NB4 (cell line): ENCODE data around the gene TMEM53.

Source experiments
- DNase-seq: peaks from one replicate; pipeline ENCODE4 v3.0.0; 2010; ENCODE audit warnings: low read depth
- H3K4me3 ChIP-seq: one replicate; pipeline ENCODE4 v1.5.1; 2011; ENCODE audit warnings: mild to moderate bottlenecking, low read depth, low read length, moderate library complexity
- CTCF ChIP-seq: IDR thresholded peaks from one replicate; pipeline ENCODE4 v1.5.1; 2012; ENCODE audit warnings: low read depth, low read length
- MYC ChIP-seq: IDR thresholded peaks from 2 replicates; pipeline ENCODE4 v1.6.1; 2011; ENCODE audit warnings: low read depth, low read length
- POLR2A ChIP-seq: IDR thresholded peaks from 2 replicates; pipeline ENCODE4 v1.6.1; 2011; ENCODE audit warnings: mild to moderate bottlenecking; ENCODE audit not compliant: insufficient read length; ENCODE audit errors: extremely low read depth
- TF ChIP-seq, protein P1 (sequence below): IDR thresholded peaks from 2 replicates; pipeline ENCODE4 v1.6.1; 2011; ENCODE audit warnings: low read depth, low read length

TMEM53 gene

GRCh38 chr1:44659566-44659965 is 14.7 kb downstream of the TMEM53 start:
- DNase-seq = no peak
- no peak for TF ChIP-seq POLR2A
- TF ChIP-seq MYC = no peak
- no peak for TF ChIP-seq CTCF
- TF ChIP-seq, protein P1, sequence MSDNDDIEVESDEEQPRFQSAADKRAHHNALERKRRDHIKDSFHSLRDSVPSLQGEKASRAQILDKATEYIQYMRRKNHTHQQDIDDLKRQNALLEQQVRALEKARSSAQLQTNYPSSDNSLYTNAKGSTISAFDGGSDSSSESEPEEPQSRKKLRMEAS = no peak
- no peak overlapping the region for H3K4me3 ChIP-seq

DNA sequence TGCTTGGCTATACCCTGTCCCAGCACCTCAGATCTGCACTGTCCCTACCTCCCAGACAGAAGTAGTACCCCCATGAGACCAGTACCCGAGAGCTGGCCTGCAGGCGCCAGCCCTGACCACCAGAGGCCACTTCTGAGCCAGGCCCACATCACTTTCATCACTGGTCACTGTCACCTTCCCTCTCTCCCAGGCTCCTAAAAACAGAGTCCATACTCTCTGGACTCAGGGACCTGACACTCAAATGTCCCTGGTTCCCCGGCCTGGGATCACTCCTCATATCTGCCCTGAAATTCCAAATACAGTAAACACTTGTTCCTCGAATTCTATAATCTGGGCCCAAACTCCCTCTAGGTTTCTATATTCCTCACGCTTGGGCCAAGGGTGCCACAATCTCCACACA is 18.7 kb downstream of the TMEM53 start:
- TF ChIP-seq CTCF = peak; percentile 95
- TF ChIP-seq, protein P1 = no peak
- DNase-seq = peak; percentile 58

GRCh38 chr1:44654621-44655187 is 19.6 kb downstream of the TMEM53 start:
- no peak overlapping the region for H3K4me3 ChIP-seq
- TF ChIP-seq, protein P1 = no peak
- TF ChIP-seq MYC = no peak
- TF ChIP-seq POLR2A = no peak
- no peak for TF ChIP-seq CTCF
- DNase-seq = no peak

More for the DNA sequence above, 18.7 kb downstream of the TMEM53 start:
- H3K4me3 ChIP-seq = no peak overlapping the region

- no peak for TF ChIP-seq CTCF
- TF ChIP-seq MYC = no peak
- TF ChIP-seq, protein P1 = no peak
- no peak for TF ChIP-seq POLR2A
- no peak for DNase-seq
- H3K4me3 ChIP-seq = no peak overlapping the region
Observed at GRCh38 chr1:44653107-44653964, 20.9 kb downstream of the TMEM53 start.

- peak; percentile 72 for DNase-seq
- H3K4me3 ChIP-seq = no peak overlapping the region
- TF ChIP-seq POLR2A (no peak), CTCF (peak; percentile 96), MYC (peak; percentile 46; the same call in 1 of the 2 replicates)
- TF ChIP-seq, protein P1 = peak; percentile 66
Observed at GRCh38 chr1:44652445-44653106, 21.7 kb downstream of the TMEM53 start.
